K562 (cell line): ENCODE data around the gene TXNRD2. TPM values are rescaled to one million over a fixed set of nuclear protein-coding genes. Genes with fewer than 3 reads are reported as not detected.

Source experiments
- C11orf30 ChIP-seq: fragments of 450-650 bp; IDR thresholded peaks from 2 replicates; pipeline ENCODE4 v1.6.1; 2016; ENCODE audit warnings: low read depth, mild to moderate bottlenecking
- EWSR1 ChIP-seq: fragments of 450-650 bp; IDR thresholded peaks from 2 replicates; pipeline ENCODE4 v1.6.1; 2018; ENCODE audit warnings: borderline replicate concordance, mild to moderate bottlenecking, low read depth, moderate library complexity; ENCODE audit not compliant: partially characterized antibody
- HMG20B ChIP-seq: fragments of 250-450 bp; sonication (Bioruptor Pico); IDR thresholded peaks from 2 replicates; pipeline ENCODE4 v1.5.0; 2021; ENCODE audit warnings: mild to moderate bottlenecking
- KLF16 ChIP-seq: IDR thresholded peaks from 2 replicates; pipeline ENCODE4 v1.6.1; 2016; ENCODE audit warnings: antibody characterized with exemption
- MBD2 ChIP-seq: sonication (generic); IDR thresholded peaks from 2 replicates; pipeline ENCODE4 v1.6.1; 2016; ENCODE audit warnings: low read depth, borderline replicate concordance
- SIN3A ChIP-seq, 2 experiments: fragments of 150-350 bp in 1 of 2; IDR thresholded peaks; 2 replicates each; pipeline ENCODE4 v1.6.1; 2011 to 2016; ENCODE audit warnings: borderline replicate concordance in 2 of 2, low read depth in 2 of 2, low read length in 2 of 2, mild to moderate bottlenecking in 2 of 2, moderate library complexity in 2 of 2; ENCODE audit not compliant: control insufficient read depth in 1 of 2
- SMARCB1 ChIP-seq: IDR thresholded peaks from 2 replicates; pipeline ENCODE4 v1.6.1; 2011; ENCODE audit warnings: improper control_type of control experiment, low read depth; ENCODE audit not compliant: insufficient read length
- U2AF2 ChIP-seq: fragments of 200-400 bp; formaldehyde crosslinking; optimal IDR thresholded peaks from 2 replicates; pipeline ENCODE3; 2017; ENCODE audit warnings: low read depth, mild to moderate bottlenecking, low read length
- ZNF134 ChIP-seq: fragments of 250-450 bp; sonication (Bioruptor Pico); conservative IDR thresholded peaks from 2 replicates; pipeline ENCODE4 v1.4.0; 2020
- ZNF146 ChIP-seq: IDR thresholded peaks from one replicate; pipeline ENCODE4 v1.6.1; 2018; ENCODE audit warnings: missing compliant biosample characterization; ENCODE audit not compliant: unreplicated experiment
- ZNF311 ChIP-seq: fragments of 250-450 bp; sonication (Bioruptor Pico); IDR thresholded peaks from 2 replicates; pipeline ENCODE4 v1.4.0; 2020; ENCODE audit warnings: mild to moderate bottlenecking, moderate library complexity
- ZNF347 ChIP-seq: fragments of 450-650 bp; formaldehyde crosslinking; IDR thresholded peaks from 2 replicates; pipeline ENCODE4 v1.4.0; 2020; ENCODE audit warnings: low read depth, mild to moderate bottlenecking, moderate library complexity
- ZNF699 ChIP-seq: fragments of 250-450 bp; sonication (Bioruptor Pico); IDR thresholded peaks from 2 replicates; pipeline ENCODE4 v1.8.0; 2021; ENCODE audit warnings: mild to moderate bottlenecking, moderate library complexity; ENCODE audit not compliant: insufficient replicate concordance
- polyA plus RNA-seq, 8 experiments: library from polyadenylated mRNA; depleted of rRNA in 4 of 8; stranded (reverse) in 5 of 8; unstranded in 3 of 8; fragments of >200 nt; fragmentation: Nextera tagmentation in 2 of 8; fragmentation: Illumina TruSeq in 1 of 8; extraction: Ambion mirVana in 2 of 8; extraction: Trizol in 1 of 8; gene quantifications; 2 replicates each; pipeline versions ENCODE4 v1.2.1 to v1.2.3, GENCODE V29; 2011 to 2014; ENCODE audit warnings: inconsistent platforms in 1 of 8, missing spikeins in 1 of 8
- total RNA-seq, 7 experiments: library from RNA; depleted of rRNA in 6 of 7; stranded (reverse); fragments of >200 nt in 6 of 7; fragmentation: Illumina TruSeq in 2 of 7; extraction: Trizol in 2 of 7; gene quantifications; 2 replicates each; pipeline versions ENCODE4 v1.2.1 to v1.2.3, GENCODE V29; 2011 to 2021; ENCODE audit warnings: low replicate concordance in 1 of 7
- TF ChIP-seq, protein P1 (sequence below): IDR thresholded peaks from 2 replicates; pipeline ENCODE4 v1.6.1; 2011; ENCODE audit warnings: borderline replicate concordance, low read depth, mild to moderate bottlenecking, moderate library complexity, low read length; ENCODE audit not compliant: insufficient read depth, poor library complexity, severe bottlenecking
- TF ChIP-seq, protein P2 (sequence below): IDR thresholded peaks from 2 replicates; pipeline ENCODE4 v1.6.1; 2012; ENCODE audit warnings: low read depth, low read length, improper control_type of control experiment, borderline replicate concordance
- TF ChIP-seq, protein P3 (sequence below): fragments of 450-650 bp; IDR thresholded peaks from 2 replicates; pipeline ENCODE4 v1.6.1; 2018; ENCODE audit not compliant: partially characterized antibody
- TF ChIP-seq, protein P4 (sequence below): fragments of 250-450 bp; sonication (Bioruptor Pico); IDR thresholded peaks from 2 replicates; pipeline ENCODE4 v1.8.0; 2021; ENCODE audit warnings: borderline replicate concordance, mild to moderate bottlenecking, moderate library complexity; ENCODE audit not compliant: poor library complexity, severe bottlenecking

The TXNRD2 gene
- total and polyA plus RNA-seq, 9 of the 15 experiments (the other 6 are each of a cell fraction or from before 2014, with no cell fraction given) = 3.3 to 80.2 (median 49.4) TPM

DNA sequence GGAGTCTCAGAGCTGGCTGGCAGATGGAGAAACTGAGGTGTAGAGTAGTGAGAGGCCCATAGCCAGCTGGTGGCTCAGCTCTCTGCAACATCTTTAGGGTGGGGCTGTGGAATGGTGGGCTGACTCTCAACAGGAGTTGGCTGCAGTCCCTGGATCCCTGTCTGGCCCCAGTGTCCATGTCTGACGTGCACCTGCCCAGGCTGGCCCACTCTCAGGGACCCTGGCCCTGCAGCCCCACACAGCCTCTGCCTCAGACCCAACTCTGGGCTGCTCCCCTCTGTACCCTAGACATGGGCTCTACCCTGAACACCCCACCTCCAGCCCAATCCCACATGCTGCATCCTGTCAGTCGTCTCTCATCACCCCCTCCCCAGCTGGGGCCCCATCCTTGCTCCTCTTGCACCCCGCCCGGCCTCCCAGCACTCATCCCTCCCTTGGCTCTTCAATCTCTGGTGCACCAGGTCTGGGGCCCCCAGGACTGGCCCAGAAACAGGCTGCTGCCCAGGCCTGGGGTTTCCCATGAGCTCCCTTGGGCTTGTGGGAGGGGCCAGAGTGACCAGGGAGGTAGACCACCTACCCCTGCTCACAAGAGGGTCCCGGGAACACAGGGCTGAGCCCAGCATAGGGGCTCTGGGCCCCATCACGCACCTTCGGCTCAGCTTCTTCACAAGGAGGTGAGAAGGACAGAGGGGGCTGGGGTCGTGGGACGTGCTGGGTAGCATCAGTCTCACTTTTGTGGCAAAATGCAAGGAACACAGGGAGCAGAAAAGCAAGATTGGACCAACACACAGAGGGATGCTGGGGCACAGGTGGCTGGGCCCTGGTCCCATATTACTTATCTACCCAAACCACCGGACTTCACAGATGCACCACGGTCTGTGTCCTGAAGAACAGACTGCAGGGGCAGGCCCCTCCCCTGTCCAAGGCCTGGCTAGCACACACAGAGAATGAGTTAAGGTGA lies 43.5 kb upstream of the TXNRD2 start (continued):
- TF ChIP-seq C11orf30 (no peak), ZNF347 (CRISPR knock-in tag) (no peak), EWSR1 (no peak), SIN3A (IDR thresholded peaks at IDR 0.05; ENCODE audit: borderline replicate concordance in 2 of 2, control insufficient read depth in 1 of 2, low read depth in 2 of 2, low read length in 2 of 2) (no peak), ZNF311 (CRISPR knock-in tag) (no peak), HMG20B (CRISPR knock-in tag) (0 out of 2 replicates have a peak, but pooled peaks have one; percentile 58), ZNF146 (CRISPR knock-in tag) (no peak), ZNF134 (CRISPR knock-in tag) (peak; percentile 68), KLF16 (no peak), U2AF2 (no peak), SMARCB1 (no peak), MBD2 (no peak), ZNF699 (no peak)
- TF ChIP-seq, protein P1, sequence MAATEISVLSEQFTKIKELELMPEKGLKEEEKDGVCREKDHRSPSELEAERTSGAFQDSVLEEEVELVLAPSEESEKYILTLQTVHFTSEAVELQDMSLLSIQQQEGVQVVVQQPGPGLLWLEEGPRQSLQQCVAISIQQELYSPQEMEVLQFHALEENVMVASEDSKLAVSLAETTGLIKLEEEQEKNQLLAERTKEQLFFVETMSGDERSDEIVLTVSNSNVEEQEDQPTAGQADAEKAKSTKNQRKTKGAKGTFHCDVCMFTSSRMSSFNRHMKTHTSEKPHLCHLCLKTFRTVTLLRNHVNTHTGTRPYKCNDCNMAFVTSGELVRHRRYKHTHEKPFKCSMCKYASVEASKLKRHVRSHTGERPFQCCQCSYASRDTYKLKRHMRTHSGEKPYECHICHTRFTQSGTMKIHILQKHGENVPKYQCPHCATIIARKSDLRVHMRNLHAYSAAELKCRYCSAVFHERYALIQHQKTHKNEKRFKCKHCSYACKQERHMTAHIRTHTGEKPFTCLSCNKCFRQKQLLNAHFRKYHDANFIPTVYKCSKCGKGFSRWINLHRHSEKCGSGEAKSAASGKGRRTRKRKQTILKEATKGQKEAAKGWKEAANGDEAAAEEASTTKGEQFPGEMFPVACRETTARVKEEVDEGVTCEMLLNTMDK = no peak
- TF ChIP-seq, protein P2, sequence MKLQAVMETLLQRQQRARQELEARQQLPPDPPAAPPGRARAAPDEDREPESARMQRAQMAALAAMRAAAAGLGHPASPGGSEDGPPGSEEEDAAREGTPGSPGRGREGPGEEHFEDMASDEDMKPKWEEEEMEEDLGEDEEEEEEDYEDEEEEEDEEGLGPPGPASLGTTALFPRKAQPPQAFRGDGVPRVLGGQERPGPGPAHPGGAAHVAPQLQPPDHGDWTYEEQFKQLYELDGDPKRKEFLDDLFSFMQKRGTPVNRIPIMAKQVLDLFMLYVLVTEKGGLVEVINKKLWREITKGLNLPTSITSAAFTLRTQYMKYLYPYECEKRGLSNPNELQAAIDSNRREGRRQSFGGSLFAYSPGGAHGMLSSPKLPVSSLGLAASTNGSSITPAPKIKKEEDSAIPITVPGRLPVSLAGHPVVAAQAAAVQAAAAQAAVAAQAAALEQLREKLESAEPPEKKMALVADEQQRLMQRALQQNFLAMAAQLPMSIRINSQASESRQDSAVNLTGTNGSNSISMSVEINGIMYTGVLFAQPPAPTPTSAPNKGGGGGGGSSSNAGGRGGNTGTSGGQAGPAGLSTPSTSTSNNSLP = no peak
- TF ChIP-seq, protein P3, sequence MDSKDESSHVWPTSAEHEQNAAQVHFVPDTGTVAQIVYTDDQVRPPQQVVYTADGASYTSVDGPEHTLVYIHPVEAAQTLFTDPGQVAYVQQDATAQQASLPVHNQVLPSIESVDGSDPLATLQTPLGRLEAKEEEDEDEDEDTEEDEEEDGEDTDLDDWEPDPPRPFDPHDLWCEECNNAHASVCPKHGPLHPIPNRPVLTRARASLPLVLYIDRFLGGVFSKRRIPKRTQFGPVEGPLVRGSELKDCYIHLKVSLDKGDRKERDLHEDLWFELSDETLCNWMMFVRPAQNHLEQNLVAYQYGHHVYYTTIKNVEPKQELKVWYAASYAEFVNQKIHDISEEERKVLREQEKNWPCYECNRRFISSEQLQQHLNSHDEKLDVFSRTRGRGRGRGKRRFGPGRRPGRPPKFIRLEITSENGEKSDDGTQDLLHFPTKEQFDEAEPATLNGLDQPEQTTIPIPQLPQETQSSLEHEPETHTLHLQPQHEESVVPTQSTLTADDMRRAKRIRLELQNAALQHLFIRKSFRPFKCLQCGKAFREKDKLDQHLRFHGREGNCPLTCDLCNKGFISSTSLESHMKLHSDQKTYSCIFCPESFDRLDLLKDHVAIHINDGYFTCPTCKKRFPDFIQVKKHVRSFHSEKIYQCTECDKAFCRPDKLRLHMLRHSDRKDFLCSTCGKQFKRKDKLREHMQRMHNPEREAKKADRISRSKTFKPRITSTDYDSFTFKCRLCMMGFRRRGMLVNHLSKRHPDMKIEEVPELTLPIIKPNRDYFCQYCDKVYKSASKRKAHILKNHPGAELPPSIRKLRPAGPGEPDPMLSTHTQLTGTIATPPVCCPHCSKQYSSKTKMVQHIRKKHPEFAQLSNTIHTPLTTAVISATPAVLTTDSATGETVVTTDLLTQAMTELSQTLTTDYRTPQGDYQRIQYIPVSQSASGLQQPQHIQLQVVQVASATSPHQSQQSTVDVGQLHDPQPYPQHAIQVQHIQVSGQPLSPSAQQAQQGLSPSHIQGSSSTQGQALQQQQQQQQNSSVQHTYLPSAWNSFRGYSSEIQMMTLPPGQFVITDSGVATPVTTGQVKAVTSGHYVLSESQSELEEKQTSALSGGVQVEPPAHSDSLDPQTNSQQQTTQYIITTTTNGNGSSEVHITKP = peak; percentile 29
- TF ChIP-seq, protein P4, sequence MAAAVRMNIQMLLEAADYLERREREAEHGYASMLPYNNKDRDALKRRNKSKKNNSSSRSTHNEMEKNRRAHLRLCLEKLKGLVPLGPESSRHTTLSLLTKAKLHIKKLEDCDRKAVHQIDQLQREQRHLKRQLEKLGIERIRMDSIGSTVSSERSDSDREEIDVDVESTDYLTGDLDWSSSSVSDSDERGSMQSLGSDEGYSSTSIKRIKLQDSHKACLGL (CRISPR knock-in tag) = no peak
